Stimulated activated CD4-positive, alpha-beta T cell treated with anti-CD3 and anti-CD28 coated beads, Interleukin-2, amount 100 ng/mL, for 24 hours (primary cell): ENCODE data around the gene ARPIN.
"Not testable (repeated sequence)": the region's sequence is repeated elsewhere in the genome, so short reads cannot be mapped to it uniquely, and the experiment has no call there.

Source experiments
- DNase-seq, 2 donors: peaks; one replicate each; pipeline ENCODE4 v3.0.0-alpha.2; 2020

ARPIN gene

GRCh38 chr15:89875741-89876140 is 37.0 kb downstream of the ARPIN start:
- no peak for DNase-seq

- DNase-seq = peak; percentile 85 to 89
These were observed 37.7 kb downstream of the ARPIN start for GRCh38 chr15:89874926-89875564.

GRCh38 chr15:89870688-89871288 is 42.0 kb downstream of the ARPIN start:
- DNase-seq = no peak

GRCh38 chr15:89870006-89870405 is 42.7 kb downstream of the ARPIN start:
- DNase-seq = no peak

- DNase-seq = not testable (repeated sequence)
These were observed 43.3 kb downstream of the ARPIN start for GRCh38 chr15:89869490-89869889.

GRCh38 chr15:89864958-89865739 is 47.6 kb downstream of the ARPIN start:
- no peak for DNase-seq

- DNase-seq = no peak
These were observed 48.8 kb downstream of the ARPIN start for GRCh38 chr15:89863918-89864317.

GRCh38 chr15:89860891-89861290 is 51.9 kb downstream of the ARPIN start:
- DNase-seq = no peak

GRCh38 chr15:89860431-89860830 is 52.3 kb downstream of the ARPIN start:
- DNase-seq = no peak

GRCh38 chr15:89858661-89859458 is 53.9 kb downstream of the ARPIN start:
- DNase-seq = no peak

- no peak for DNase-seq
These were observed 55.1 kb downstream of the ARPIN start for GRCh38 chr15:89857673-89858072.

GRCh38 chr15:89855948-89856347 is 56.8 kb downstream of the ARPIN start:
- no peak for DNase-seq

- DNase-seq = not testable (repeated sequence)
These were observed 57.9 kb downstream of the ARPIN start for GRCh38 chr15:89854863-89855262.

GRCh38 chr15:89852342-89852995 is 60.3 kb downstream of the ARPIN start:
- no peak for DNase-seq

GRCh38 chr15:89851673-89852341 is 60.9 kb downstream of the ARPIN start:
- no peak for DNase-seq

- no peak for DNase-seq
These were observed 63.8 kb downstream of the ARPIN start for GRCh38 chr15:89848970-89849292.

- DNase-seq = no peak
These were observed 65.7 kb downstream of the ARPIN start for GRCh38 chr15:89847101-89847500.

- DNase-seq = no peak
These were observed 67.4 kb downstream of the ARPIN start for GRCh38 chr15:89845305-89845893.
